GM12878 (cell line): ENCODE measurements around the gene C2orf74. TPM values are rescaled to one million over a fixed set of nuclear protein-coding genes. Genes with fewer than 3 reads are reported as not detected.

Source experiments
- ATAC-seq: fragments of 200-7000 bp; cut with Tn5 transposase; 3 replicates; pipeline ENCODE4 v1.9.1; 2020; ENCODE audit warnings: mild to moderate bottlenecking, moderate library complexity
- BruUV-seq: library from RNA; stranded (reverse); fragments of 400-500 nt; replicated peaks from 2 replicates; lab custom pipeline; 2021; lab: Mats Ljungman, UMichigan
- CTCF ChIA-PET: fragments of 300-600 bp; sonication (Branson Sonifier 250); formaldehyde crosslinking; extraction: SDS; loops from one replicate; lab custom pipeline; 2021; ENCODE audit warnings: inconsistent platforms; lab: Yijun Ruan, JAX
- POLR2A ChIA-PET: fragments of 350-600 bp; formaldehyde crosslinking; extraction: SDS; loops from one replicate; lab custom pipeline; 2021; ENCODE audit warnings: inconsistent platforms; lab: Charles Lee
- RAD21 ChIA-PET: fragments of 300-600 bp; sonication (Branson Sonifier 250); formaldehyde crosslinking; loops from one replicate; lab custom pipeline; 2023; ENCODE audit warnings: antibody characterized with exemption; ENCODE audit not compliant: unreplicated experiment; lab: Charles Lee
- SMC1A ChIA-PET: fragments of 300-600 bp; sonication (Branson Sonifier 250); formaldehyde crosslinking; loops from one replicate; lab custom pipeline; 2023; ENCODE audit not compliant: unreplicated experiment, uncharacterized antibody; lab: Charles Lee
- DNase-seq: peaks from one replicate; pipeline ENCODE4 v3.0.0-alpha.2; 2011; ENCODE audit warnings: low read depth, low spot score
- FAIRE-seq: peaks from 3 replicates; lab custom pipeline; 2011; peaks lifted over from hg19 to GRCh38; lab: Jason Lieb, UNC
- H2AFZ ChIP-seq: 2 replicates; pipeline ENCODE4 v1.6.0; 2011; ENCODE audit warnings: low read depth, low read length, control low read depth; ENCODE audit not compliant: control insufficient read depth
- H3K27ac ChIP-seq: 2 replicates; pipeline ENCODE4 v1.5.1; 2011; ENCODE audit warnings: control low read depth; ENCODE audit not compliant: control insufficient read depth, insufficient read depth
- H3K27me3 ChIP-seq, 2 experiments: replicated peaks in 1 of 2; 2 replicates each; pipeline versions ENCODE4 v1.6.0 to v1.6.1; 2011; ENCODE audit warnings: low read length in 1 of 2; ENCODE audit not compliant: control insufficient read depth in 2 of 2, insufficient read depth in 2 of 2
- H3K36me3 ChIP-seq, 2 experiments: 2 replicates each; pipeline ENCODE4 v1.5.1; 2011; ENCODE audit warnings: low read length in 1 of 2; ENCODE audit not compliant: control insufficient read depth in 2 of 2, insufficient read depth in 2 of 2
- H3K4me1 ChIP-seq: 2 replicates; pipeline ENCODE4 v1.6.1; 2011; ENCODE audit warnings: mild to moderate bottlenecking, low read length, moderate library complexity, mixed read lengths; ENCODE audit not compliant: control insufficient read depth, insufficient read depth
- H3K4me2 ChIP-seq: 2 replicates; pipeline ENCODE4 v1.6.0; 2011; ENCODE audit warnings: control low read depth; ENCODE audit not compliant: control insufficient read depth, insufficient read depth
- H3K4me3 ChIP-seq: fragments of 200-600 bp; sonication (generic); 2 replicates; pipeline ENCODE4 v1.5.1; 2016
- H3K79me2 ChIP-seq: 2 replicates; pipeline ENCODE4 v1.6.0; 2011; ENCODE audit warnings: low read length; ENCODE audit not compliant: control insufficient read depth, insufficient read depth
- H3K9ac ChIP-seq: 2 replicates; pipeline ENCODE4 v1.8.0; 2011; ENCODE audit warnings: low read length, control low read depth, mixed read lengths; ENCODE audit not compliant: control insufficient read depth, insufficient read depth
- H3K9me3 ChIP-seq: replicated peaks from 3 replicates; pipeline ENCODE4 v1.5.1; 2011; ENCODE audit warnings: mild to moderate bottlenecking, low read length; ENCODE audit not compliant: control insufficient read depth, insufficient read depth
- H4K20me1 ChIP-seq: 2 replicates; pipeline ENCODE4 v1.6.0; 2011; ENCODE audit not compliant: control insufficient read depth, insufficient read depth
- DPF2 ChIP-seq: fragments of 450-650 bp; IDR thresholded peaks from 2 replicates; pipeline ENCODE4 v1.6.1; 2017; ENCODE audit warnings: mild to moderate bottlenecking
- HCFC1 ChIP-seq: fragments of 150-350 bp; IDR thresholded peaks from 2 replicates; pipeline ENCODE4 v1.6.1; 2014; ENCODE audit warnings: low read length
- NR2F1 ChIP-seq: fragments of 450-650 bp; conservative IDR thresholded peaks from 2 replicates; pipeline ENCODE4 v1.6.1; 2017; ENCODE audit warnings: mild to moderate bottlenecking
- NRF1 ChIP-seq: conservative IDR thresholded peaks from 2 replicates; pipeline ENCODE4 v1.6.1; 2011; ENCODE audit warnings: mild to moderate bottlenecking, low read depth, low read length, improper control_type of control experiment
- POU2F2 ChIP-seq: IDR thresholded peaks from 3 replicates; pipeline ENCODE4 v1.6.1; 2011; ENCODE audit warnings: low read depth, mild to moderate bottlenecking, low read length, borderline replicate concordance
- RB1 ChIP-seq: fragments of 450-650 bp; formaldehyde crosslinking; IDR thresholded peaks from 2 replicates; pipeline ENCODE4 v1.6.1; 2017; ENCODE audit warnings: mild to moderate bottlenecking, borderline replicate concordance
- RELA ChIP-seq: fragments of 450-650 bp; IDR thresholded peaks from 2 replicates; pipeline ENCODE4 v1.8.0; 2014; ENCODE audit warnings: borderline replicate concordance; ENCODE audit not compliant: partially characterized antibody
- SMAD1 ChIP-seq: fragments of 450-650 bp; IDR thresholded peaks from 2 replicates; pipeline ENCODE4 v1.6.1; 2018; ENCODE audit warnings: mild to moderate bottlenecking, low read depth; ENCODE audit not compliant: partially characterized antibody
- TCF12 ChIP-seq: IDR thresholded peaks from 2 replicates; pipeline ENCODE4 v1.6.1; 2011; ENCODE audit warnings: low read depth, mild to moderate bottlenecking, low read length
- ZNF687 ChIP-seq: fragments of 450-650 bp; IDR thresholded peaks from 2 replicates; pipeline ENCODE4 v1.6.1; 2017; ENCODE audit warnings: mild to moderate bottlenecking, moderate library complexity
- whole genome bisulfite sequencing: methylation state at CpG from one replicate; pipeline ENCODE4 v1.1.6; 2016; ENCODE audit warnings: low lambda C conversion rate; ENCODE audit not compliant: insufficient replicate concordance, insufficient coverage; ENCODE audit errors: missing lambda C conversion rate; 5-methylcytosine and 5-hydroxymethylcytosine counted together
- in situ Hi-C: fragments of 300-500 bp; cut with MboI; formaldehyde crosslinking; loops from 9 replicates; pipeline ENCODE4 v1.14.3; 2018; ENCODE audit warnings: mixed read lengths
- intact Hi-C: fragments of 100-400 bp; cut with micrococcal nuclease; formaldehyde crosslinking; loops from one replicate; pipeline ENCODE4 v1.14.2; 2022; ENCODE audit not compliant: unreplicated experiment
- polyA plus RNA-seq, 11 experiments: library from polyadenylated mRNA; depleted of rRNA in 4 of 11; unstranded in 6 of 11; stranded (reverse) in 5 of 11; fragments of >200 nt; fragmentation: Nextera tagmentation in 4 of 11; fragmentation: Illumina TruSeq in 1 of 11; extraction: Ambion mirVana in 4 of 11; extraction: Trizol in 1 of 11; gene quantifications; 1 replicate in 1 of 11; 2 replicates in 10 of 11; pipeline versions ENCODE4 v1.2.1 to v1.2.3, GENCODE V29; 2011 to 2016; ENCODE audit warnings: inconsistent platforms in 2 of 11, missing spikeins in 2 of 11, low read depth in 1 of 11
- total RNA-seq, 4 experiments: library from RNA; depleted of rRNA in 3 of 4; stranded (reverse); fragments of >200 nt in 3 of 4; fragmentation: Illumina TruSeq in 1 of 4; extraction: Trizol in 1 of 4; gene quantifications; 2 replicates each; pipeline versions ENCODE4 v1.2.1 to v1.2.3, GENCODE V29; 2013 to 2021
- TF ChIP-seq, protein P1 (sequence below): fragments of 450-650 bp; IDR thresholded peaks from 2 replicates; pipeline ENCODE4 v1.6.1; 2017; ENCODE audit warnings: mild to moderate bottlenecking
- TF ChIP-seq, protein P2 (sequence below): fragments of 450-650 bp; formaldehyde crosslinking; IDR thresholded peaks from 2 replicates; pipeline ENCODE4 v1.4.0; 2022; ENCODE audit warnings: mild to moderate bottlenecking, moderate library complexity

C2orf74 gene
- total and polyA plus RNA-seq, 10 of the 15 experiments (the other 5 are each of a cell fraction or from before 2014, with no cell fraction given), result 3.8 to 25.0 (median 15.2) TPM

DNA sequence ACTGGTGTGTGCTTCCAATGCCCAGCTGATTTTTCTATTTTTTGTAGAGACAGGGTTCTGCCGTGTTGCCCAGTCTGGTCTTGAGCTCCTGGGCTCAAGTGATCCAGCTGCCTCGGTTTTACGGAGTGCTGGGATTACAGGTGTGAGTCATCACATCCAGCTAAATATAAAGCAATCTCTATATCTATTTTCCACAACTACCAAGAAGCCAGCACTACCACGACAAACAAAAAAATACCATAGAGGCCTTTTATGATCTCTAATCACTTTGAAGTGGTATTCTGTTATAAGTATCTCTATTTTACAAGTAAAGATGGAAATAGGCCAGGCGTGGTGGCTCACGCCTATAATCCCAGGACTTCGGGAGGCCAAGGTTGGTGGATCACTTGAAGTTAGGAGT lies 34.7 kb downstream of the C2orf74 start:
- H4K20me1 ChIP-seq, result no peaks in the 10 kb centered on the region
- SMC1A ChIA-PET, result interaction anchor here (1.3 kb wide), 1 partner anchor 10 kb away, joined by 5 read pairs; no protein-coding TSS in a partner anchor
- H3K4me1 ChIP-seq, result no peaks in the 10 kb centered on the region
- no peak overlapping the region for H3K9ac ChIP-seq
- no peaks in the 10 kb centered on the region for H3K9me3 ChIP-seq
- H3K4me2 ChIP-seq, result no peak overlapping the region
- H3K27me3 ChIP-seq, result no peaks in the 10 kb centered on the region
- CTCF ChIA-PET, result interaction anchor here (0.6 to 1.0 kb wide), 2 partner anchors 8 to 489 kb away, joined by 3 read pairs; no protein-coding TSS in a partner anchor
- DNase-seq (no peak), ATAC-seq (no peak), FAIRE-seq (no peak)
- TF ChIP-seq POU2F2, result no peak
- no peak for TF ChIP-seq RB1
- TF ChIP-seq NR2F1, result no peak
- TF ChIP-seq HCFC1, result no peak
- TF ChIP-seq, protein P1, sequence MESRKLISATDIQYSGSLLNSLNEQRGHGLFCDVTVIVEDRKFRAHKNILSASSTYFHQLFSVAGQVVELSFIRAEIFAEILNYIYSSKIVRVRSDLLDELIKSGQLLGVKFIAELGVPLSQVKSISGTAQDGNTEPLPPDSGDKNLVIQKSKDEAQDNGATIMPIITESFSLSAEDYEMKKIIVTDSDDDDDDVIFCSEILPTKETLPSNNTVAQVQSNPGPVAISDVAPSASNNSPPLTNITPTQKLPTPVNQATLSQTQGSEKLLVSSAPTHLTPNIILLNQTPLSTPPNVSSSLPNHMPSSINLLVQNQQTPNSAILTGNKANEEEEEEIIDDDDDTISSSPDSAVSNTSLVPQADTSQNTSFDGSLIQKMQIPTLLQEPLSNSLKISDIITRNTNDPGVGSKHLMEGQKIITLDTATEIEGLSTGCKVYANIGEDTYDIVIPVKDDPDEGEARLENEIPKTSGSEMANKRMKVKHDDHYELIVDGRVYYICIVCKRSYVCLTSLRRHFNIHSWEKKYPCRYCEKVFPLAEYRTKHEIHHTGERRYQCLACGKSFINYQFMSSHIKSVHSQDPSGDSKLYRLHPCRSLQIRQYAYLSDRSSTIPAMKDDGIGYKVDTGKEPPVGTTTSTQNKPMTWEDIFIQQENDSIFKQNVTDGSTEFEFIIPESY, result no peak
- no peak for TF ChIP-seq DPF2
- no peak for TF ChIP-seq SMAD1
- no peak for TF ChIP-seq RELA
- no peak for TF ChIP-seq ZNF687
- TF ChIP-seq, protein P2, sequence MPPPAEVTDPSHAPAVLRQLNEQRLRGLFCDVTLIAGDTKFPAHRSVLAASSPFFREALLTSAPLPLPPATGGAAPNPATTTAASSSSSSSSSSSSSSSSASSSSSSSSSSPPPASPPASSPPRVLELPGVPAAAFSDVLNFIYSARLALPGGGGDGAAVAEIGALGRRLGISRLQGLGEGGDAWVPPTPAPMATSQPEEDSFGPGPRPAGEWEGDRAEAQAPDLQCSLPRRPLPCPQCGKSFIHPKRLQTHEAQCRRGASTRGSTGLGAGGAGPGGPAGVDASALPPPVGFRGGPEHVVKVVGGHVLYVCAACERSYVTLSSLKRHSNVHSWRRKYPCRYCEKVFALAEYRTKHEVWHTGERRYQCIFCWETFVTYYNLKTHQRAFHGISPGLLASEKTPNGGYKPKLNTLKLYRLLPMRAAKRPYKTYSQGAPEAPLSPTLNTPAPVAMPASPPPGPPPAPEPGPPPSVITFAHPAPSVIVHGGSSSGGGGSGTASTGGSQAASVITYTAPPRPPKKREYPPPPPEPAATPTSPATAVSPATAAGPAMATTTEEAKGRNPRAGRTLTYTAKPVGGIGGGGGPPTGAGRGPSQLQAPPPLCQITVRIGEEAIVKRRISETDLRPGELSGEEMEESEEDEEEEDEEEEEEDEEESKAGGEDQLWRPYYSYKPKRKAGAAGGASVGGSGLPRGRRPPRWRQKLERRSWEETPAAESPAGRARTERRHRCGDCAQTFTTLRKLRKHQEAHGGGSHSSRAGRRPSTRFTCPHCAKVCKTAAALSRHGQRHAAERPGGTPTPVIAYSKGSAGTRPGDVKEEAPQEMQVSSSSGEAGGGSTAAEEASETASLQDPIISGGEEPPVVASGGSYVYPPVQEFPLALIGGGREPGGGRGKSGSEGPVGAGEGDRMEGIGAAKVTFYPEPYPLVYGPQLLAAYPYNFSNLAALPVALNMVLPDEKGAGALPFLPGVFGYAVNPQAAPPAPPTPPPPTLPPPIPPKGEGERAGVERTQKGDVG (CRISPR knock-in tag), result no peak
- no peak for TF ChIP-seq NRF1
- no peak for TF ChIP-seq TCF12
- no peak overlapping the region for H3K4me3 ChIP-seq
- 96% methylated on average over 7 of the region's 7 CpGs for WGBS
- H3K27ac ChIP-seq, result no peak overlapping the region
- POLR2A ChIA-PET, result interaction anchor here (1.1 kb wide), 1 partner anchor 14 kb away, joined by 3 read pairs; no protein-coding TSS in a partner anchor
- no TSS peak for BruUV-seq
- H3K36me3 ChIP-seq, result peaks cover 0 to 4% of the 10 kb centered on the region in 2 experiments
- H2AFZ ChIP-seq, result no peak overlapping the region
- intact Hi-C loops (no loop called here), in situ Hi-C loops (no loop called here)
- H3K79me2 ChIP-seq, result no peaks in the 10 kb centered on the region
- RAD21 ChIA-PET, result no interaction called here
